ENCODE measurements around the gene FOXP4. TPM values are rescaled to one million over a fixed set of nuclear protein-coding genes. Genes with fewer than 3 reads are reported as not detected.

The FOXP4 gene
- total RNA-seq, 1 donor from 2014 or later: 2.0 TPM

DNA sequence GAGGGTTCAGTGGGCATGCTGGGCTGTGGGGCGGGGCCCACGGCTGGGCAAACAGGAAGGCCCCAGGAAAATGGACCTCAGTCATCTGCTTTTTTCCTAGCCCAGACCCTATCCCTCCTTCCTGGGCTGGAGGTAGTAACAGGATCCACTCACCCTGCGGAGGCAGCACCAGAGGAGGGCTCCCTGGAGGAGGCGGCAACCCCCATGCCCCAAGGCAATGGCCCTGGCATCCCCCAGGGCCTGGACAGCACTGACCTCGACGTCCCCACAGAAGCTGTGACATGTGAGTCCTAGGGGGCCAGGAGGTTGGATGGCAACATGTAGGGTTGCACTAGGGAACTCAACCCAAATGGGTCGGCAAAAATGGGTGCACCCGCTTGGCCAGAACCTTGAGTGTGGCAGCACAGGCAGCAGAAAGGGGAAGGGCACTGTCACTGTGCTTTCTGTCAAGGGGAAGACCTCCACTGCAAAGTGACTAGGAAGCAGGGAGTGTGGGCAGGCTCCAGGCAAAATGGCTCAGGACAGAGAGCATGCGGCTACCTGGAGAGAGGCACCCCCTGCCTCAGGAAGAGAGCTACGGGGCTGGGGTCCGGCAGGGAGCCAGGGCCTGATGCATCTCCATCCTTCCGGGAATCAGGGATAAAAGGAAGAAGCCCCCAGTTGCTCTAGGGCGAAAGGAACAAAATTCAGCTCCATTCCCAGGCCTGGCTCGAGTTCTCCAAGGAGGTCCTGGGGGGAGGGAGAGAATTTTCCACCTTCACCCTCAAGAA, 100.0 kb downstream of the FOXP4 start:
- DNase-seq: no peak

DNA sequence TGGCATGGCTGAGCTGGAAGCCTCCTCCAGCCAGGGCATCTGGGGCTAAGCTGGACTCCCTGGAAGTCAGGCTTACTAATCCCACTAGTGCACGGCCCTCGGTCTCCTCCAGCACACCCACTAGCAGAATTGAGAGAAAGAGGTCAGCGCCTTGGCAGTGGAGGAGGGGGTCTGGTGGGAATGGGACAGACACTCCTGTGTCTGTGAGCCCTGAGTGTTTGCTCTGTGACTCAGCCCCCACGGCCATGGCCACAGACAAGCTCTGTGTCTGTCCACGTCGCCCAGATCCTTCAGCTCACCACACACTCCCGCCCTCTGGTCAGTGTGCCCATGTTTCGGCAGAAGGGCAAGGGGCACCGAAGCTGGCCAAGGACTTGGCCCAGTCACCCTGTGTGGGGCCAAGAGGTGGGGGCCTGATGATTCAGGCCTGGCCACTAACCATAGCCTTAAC, 100.9 kb downstream of the FOXP4 start:
- no peak for DNase-seq

DNA sequence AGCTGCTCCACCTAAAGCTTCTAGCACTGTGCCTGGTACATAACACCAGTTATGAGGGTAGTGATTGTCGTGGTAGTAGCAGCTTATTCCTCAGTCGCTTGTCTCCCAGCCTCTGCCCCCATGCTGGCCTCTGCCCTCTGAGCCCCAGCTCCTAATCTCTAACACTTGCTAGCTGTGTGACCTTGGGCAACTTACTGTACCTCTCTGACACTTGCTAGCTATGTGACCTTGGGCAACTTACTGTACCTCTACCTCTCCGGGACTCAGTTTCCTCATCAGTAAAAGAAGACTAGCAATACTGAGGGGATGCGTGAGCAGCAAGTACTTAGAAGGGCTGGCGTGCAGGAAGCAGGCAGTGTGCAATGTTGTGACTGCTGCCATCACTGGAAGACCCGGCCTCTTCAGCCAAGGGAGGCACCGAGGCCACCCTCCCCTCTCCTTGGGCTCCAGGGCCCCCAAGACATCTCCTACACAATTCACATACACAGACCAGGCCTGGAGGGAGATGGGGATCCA, 101.9 kb downstream of the FOXP4 start:
- no peak for DNase-seq

- DNase-seq: no peak
These were observed 102.7 kb downstream of the FOXP4 start for GRCh38 chr6:41648921-41649320.

- no peak for DNase-seq
These were observed 103.4 kb downstream of the FOXP4 start for GRCh38 chr6:41649596-41649995.

DNA sequence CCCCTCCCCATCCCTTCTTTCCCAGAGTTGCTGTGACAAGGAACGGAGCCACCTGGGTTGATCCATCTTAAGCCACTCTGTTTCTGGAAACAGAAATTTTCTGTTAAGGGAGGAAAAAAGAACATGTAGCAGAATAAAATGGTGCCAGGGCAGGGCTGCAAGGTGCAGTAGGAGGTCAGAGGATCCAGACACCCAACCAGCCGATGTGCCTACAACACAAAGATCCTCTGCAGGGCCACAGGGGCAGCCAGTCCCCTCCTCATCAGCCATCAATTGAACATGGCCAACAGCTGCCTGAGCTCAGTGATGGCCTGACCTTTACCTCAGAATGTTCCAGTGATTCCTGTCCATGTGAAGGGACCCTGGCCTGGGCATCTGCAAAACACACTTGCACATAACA, 103.9 kb downstream of the FOXP4 start:
- no peak for DNase-seq

DNA sequence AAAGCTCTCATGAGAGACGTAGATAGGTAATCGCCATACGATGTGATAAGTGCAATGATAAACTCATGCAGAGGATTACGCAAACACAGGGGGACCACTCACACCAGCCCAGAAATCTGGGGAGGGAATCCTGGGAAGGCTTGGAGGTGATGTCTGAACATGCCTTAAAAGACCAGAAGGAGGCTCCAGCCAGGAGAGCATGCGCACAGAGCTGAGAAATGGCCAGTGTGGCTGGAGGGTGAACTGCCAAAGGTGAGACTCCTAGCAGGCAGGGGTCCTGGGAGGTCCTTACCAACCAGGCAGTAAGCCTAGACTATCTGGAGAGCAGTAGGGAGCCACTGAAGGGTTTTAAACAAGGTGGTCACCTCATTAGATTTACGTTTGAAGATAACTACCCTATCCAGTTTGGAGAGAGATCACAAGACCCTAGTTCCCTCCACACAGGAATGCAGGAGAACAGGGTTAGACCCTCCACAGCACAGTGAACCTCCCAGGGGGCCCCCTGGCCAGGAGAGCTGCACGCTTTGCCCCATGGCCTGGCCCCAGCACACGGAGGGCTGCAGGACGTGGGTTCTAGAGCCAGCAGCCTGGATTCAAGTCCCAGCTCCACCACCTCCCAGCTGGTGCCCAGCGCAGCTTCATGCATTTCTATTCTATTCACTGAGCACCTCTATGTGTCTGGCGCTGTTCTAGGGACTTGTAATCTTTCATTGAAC, 105.2 kb downstream of the FOXP4 start:
- no peak for DNase-seq

Small RNA genes lying within 50 kb of the gene (small RNA-seq; reads per million reads assigned to genes)
- gene MIR4641 (ENCODE audit: low replicate concordance): not detected

Other genes with a start within 250 kb of the FOXP4 start
- gene NCR2, start 210.8 kb upstream of the FOXP4 start, total RNA-seq: not detected
- gene MDFI, start 92.1 kb downstream of the FOXP4 start, total RNA-seq: 33.7 TPM
- 4.2 TPM for gene TFEB, start 189.2 kb downstream of the FOXP4 start, total RNA-seq
- not detected for gene PGC, start 201.0 kb downstream of the FOXP4 start, total RNA-seq
- 0.99 TPM for gene FRS3, start 233.5 kb downstream of the FOXP4 start, total RNA-seq
- gene PRICKLE4, start 234.4 kb downstream of the FOXP4 start, total RNA-seq: 2.4 TPM
- 46.5 TPM for gene TOMM6, start 241.3 kb downstream of the FOXP4 start, total RNA-seq